NCI-H446 treated with DMSO at 0.1 percent for 48 hours (cell line): ENCODE measurements around the gene CIROP.

Experiments
- DNase-seq: peaks from one replicate; lab custom pipeline; 2025; lab: John Stamatoyannopoulos, UW

Gene CIROP

GRCh38 chr14:23066855-23067744, 37.7 kb downstream of the CIROP start:
- DNase-seq: no peak

GRCh38 chr14:23066368-23066767, 38.4 kb downstream of the CIROP start:
- DNase-seq: no peak

- DNase-seq: no peak
Measured at GRCh38 chr14:23063601-23064000, 41.2 kb downstream of the CIROP start.

DNA sequence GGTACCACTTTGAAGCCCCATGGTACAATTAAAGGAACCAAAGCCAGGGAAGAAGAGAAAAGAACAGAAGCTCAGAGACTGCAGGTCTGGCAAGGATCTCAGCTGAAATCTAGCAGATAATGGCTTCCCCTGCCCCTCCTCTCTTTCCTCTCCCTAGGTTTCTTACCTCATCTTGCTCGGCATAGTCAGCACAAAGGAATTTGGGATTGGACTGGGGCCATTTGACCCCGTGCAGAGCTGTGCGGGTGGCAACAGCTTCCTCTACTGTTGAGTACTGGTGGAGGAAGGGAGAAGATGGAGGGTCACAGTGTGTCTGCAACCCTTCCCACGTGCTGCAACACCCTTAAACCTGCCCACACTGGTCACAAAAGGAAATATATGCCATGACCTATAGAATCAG, 42.8 kb downstream of the CIROP start:
- no peak for DNase-seq

DNA sequence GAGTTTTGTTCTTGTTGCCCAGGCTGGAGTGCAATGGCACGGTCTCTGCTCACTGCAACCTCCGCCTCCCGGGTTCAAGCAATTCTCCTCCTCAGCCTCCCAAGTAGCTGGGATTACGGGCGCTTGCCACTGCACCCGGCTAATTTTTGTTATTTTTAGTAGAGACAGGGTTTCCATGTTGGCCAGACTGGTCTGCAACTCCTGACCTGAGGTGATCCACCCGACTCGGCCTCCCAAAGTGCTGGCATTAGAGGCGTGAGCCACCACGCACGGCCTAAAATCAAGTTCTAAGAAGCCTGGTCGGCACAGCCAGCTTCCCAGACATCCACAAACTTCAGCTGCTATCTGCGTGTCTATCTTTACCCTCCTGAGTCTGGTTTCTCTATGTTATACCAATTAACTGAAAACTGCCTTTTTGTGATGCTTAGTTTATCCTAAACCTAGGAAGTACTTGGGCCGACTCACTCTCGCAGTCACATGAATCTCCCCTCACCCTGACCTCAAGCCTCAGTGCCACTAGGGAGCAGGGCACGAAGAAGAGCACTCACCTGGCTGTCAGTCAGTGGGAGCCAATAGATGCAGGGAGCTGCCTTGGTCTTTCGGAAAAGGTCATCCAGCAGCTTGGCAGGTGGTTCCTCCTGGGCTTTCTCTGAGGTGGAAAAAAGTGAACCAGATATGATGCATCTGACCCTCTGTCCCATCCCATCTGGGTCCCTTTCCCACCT, 44.1 kb downstream of the CIROP start:
- no peak for DNase-seq

- DNase-seq: no peak
Measured at GRCh38 chr14:23058654-23059504, 45.9 kb downstream of the CIROP start.

GRCh38 chr14:23057757-23058653, 46.8 kb downstream of the CIROP start:
- no peak for DNase-seq

- DNase-seq: no peak
Measured at GRCh38 chr14:23056956-23057756, 47.6 kb downstream of the CIROP start, which contains the start of gene CDH24. Gene CDH24 (minus strand): TSS chr14:23057520. CDS start chr14:23055733, 1,787 bp downstream.

GRCh38 chr14:23056145-23056955, 48.4 kb downstream of the CIROP start:
- no peak for DNase-seq

DNA sequence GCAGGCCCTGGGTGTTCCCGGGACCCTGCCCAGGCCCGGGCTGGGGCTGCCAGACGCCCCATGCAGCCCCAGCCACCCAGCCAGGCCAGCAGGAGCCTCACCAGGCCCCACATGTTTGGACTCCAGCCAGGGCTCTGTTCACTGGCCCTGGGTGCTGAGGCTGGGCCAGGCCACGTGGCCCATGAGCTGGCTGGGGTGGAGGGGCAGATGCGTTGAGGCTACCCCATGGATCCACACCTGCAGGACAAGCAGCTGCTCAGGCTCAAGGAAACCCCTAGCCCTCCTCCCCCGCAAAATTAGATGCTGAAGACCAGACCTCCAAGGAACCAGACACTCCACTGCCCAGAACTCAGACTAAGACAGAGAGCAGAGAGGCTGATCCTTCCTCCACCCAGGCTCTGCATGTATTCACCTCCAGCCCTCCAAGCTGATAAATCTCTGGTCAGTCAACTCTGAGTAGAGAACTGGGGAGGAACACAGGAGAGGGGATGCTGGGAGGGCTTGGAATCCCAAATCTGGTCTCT, 49.1 kb downstream of the CIROP start:
- no peak for DNase-seq

DNA sequence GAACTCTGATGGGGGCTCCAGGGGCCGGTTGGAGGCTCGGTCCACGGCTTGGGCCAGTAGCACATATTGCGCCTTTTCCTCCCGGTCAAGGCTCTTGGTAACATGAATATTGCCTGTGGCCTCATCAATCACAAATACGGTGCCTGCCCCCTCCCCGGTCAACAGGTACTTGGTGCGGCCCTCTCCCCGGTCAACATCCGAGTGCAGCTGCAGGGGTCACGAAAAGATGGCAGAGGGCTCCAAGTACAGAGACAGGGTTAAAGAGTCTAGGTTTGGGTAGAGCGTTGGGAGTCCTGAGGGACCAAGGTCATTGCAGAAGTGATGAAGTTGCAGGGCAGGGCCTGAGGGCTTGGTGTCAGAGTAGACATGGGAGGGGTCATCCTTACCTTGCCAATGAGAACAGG, 49.6 kb downstream of the CIROP start:
- no peak for DNase-seq

GRCh38 chr14:23054000-23054811, 50.6 kb downstream of the CIROP start:
- no peak for DNase-seq

DNA sequence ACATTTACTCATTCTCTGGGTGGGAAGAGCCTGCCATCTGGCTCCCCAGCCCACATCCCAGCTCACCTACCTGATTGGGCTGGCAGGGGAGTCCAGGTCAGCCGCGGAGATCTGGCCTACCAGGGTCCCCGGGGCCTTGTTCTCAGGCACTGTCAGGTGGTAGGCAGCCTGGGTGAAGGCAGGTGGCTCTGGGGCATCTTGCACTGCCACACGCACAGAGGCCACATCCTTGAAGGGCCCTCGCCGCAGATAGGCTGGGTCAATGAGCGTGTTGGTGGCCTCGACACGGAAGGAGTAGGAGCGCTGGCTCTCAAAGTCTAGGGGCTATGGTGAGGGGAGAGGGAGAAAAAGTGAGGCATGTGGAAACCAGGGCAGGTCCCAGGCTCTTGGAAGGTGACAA, 51.4 kb downstream of the CIROP start:
- DNase-seq: no peak

DNA sequence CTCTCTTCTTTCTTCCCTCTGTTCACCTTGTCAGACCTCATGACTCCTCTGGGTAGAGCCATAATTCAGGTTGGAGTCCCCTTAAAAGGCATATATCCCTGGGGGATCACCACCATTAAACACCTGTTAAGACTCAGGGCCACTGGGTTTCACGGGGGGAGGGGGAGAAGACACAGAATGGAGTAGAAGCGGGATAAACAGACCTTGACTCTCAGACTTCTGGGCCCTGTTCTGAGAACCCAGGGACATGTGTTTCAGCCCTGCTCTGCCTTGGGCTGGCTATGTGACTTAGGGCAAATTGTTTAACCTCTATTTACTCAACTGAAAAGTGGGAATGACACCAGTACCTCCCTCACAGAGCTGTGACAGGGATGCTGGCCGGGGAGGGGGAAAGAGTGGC, 52.1 kb downstream of the CIROP start:
- DNase-seq: no peak

GRCh38 chr14:23052182-23052623, 52.6 kb downstream of the CIROP start:
- no peak for DNase-seq

- DNase-seq: no peak
Measured at GRCh38 chr14:23051141-23052057, 53.4 kb downstream of the CIROP start.
